ENCODE measurements around the gene DSPP. TPM values are rescaled to one million over a fixed set of nuclear protein-coding genes. Genes with fewer than 3 reads are reported as not detected.

Gene DSPP
- total RNA-seq, 2 donors from 2014 or later = not detected

DNA sequence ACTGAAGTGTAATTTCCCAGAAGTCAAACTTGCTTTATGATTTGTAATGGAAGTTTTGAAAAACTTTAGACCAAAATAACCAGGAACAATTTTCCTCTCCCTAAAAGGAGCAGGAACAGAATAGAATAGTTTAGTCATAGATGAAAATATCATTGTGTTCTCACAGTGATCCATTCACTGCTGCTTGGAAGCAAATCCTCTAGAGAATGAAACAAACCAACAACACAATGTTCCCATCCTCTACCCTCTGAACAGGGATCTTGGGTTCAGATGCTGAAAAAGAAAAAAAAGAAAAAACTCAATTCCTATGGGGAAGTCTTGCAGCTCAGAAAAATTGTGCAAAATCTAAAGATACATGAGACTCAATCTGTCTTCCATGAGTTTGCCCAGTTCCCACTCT, 12.2 kb downstream of the DSPP start:
- Histone ChIP-seq H3K9me3 (no peaks in the 10 kb centered on the region), H3K27ac (no peak overlapping the region), H3K4me1 (replicated peaks) (no peaks in the 10 kb centered on the region), H3K36me3 (no peaks in the 10 kb centered on the region), H3K27me3 (replicated peaks; ENCODE audit: insufficient read depth) (no peaks in the 10 kb centered on the region), H3K4me3 (no peak overlapping the region)
- intact Hi-C loops (cut with DNase I) = no loop called here
- no peak for DNase-seq (ENCODE audit: low spot score)
- peak; percentile 17 for TF ChIP-seq POLR2AphosphoS5 (IDR thresholded peaks at IDR 0.05)
- TF ChIP-seq, protein P1, sequence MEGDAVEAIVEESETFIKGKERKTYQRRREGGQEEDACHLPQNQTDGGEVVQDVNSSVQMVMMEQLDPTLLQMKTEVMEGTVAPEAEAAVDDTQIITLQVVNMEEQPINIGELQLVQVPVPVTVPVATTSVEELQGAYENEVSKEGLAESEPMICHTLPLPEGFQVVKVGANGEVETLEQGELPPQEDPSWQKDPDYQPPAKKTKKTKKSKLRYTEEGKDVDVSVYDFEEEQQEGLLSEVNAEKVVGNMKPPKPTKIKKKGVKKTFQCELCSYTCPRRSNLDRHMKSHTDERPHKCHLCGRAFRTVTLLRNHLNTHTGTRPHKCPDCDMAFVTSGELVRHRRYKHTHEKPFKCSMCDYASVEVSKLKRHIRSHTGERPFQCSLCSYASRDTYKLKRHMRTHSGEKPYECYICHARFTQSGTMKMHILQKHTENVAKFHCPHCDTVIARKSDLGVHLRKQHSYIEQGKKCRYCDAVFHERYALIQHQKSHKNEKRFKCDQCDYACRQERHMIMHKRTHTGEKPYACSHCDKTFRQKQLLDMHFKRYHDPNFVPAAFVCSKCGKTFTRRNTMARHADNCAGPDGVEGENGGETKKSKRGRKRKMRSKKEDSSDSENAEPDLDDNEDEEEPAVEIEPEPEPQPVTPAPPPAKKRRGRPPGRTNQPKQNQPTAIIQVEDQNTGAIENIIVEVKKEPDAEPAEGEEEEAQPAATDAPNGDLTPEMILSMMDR (IDR thresholded peaks at IDR 0.05) = no peak

DNA sequence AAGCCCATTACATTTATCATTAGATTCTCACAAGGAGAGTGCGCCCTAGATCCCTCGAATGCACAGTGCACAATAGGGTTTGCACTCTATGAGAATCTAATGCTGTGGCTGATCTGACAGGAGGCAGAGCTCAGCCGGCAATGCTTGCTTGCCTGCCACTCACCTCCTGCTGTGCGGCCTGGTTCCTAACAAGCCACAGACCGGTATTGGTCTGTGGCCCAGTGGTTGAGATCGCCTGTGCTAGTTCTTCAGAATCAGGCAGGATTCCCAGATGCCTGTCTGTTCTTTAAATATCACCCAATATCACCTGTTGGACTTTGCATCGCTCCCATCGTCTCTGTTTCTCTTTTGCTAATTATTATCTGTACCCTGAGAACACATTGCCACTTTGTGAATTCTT, 14.0 kb downstream of the DSPP start:
- H3K27ac ChIP-seq = no peak overlapping the region
- 78% methylated on average over 8 of the region's 8 CpGs for WGBS
- H3K36me3 ChIP-seq = no peaks in the 10 kb centered on the region
- H3K9me3 ChIP-seq = no peaks in the 10 kb centered on the region
- no peak for DNase-seq (ENCODE audit: low spot score)
- intact Hi-C loops (cut with DNase I) = no loop called here
- H3K4me1 ChIP-seq (replicated peaks) = no peaks in the 10 kb centered on the region
- H3K4me3 ChIP-seq = no peak overlapping the region
- H3K27me3 ChIP-seq (replicated peaks; ENCODE audit: insufficient read depth) = no peaks in the 10 kb centered on the region
- TF ChIP-seq POLR2AphosphoS5 (IDR thresholded peaks at IDR 0.05) (no peak), POLR2A (IDR thresholded peaks at IDR 0.05) (no peak)

DNA sequence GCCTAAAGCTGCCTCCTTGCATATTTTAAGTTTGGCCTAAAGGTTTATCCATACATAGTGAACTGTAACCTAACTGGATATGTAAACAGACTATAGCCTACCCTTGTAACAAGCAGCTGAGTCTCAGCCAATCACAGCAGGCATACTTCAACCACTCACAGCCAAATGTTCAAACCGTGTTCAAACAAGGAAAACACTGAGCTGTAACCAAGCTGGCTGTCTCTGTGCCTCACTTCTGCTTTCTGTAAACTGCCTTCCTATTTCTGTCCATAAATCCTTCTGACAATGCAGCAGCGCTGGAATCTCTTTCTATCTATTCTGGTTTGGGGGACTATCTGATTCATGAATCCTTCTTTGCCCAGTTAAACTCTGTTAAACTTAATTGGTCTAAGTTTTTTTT, 16.4 kb downstream of the DSPP start:
- TF ChIP-seq, protein P1 (IDR thresholded peaks at IDR 0.05) = no peak
- TF ChIP-seq POLR2AphosphoS5 (IDR thresholded peaks at IDR 0.05) (no peak), POLR2A (IDR thresholded peaks at IDR 0.05) (no peak)
- Histone ChIP-seq H3K27me3 (replicated peaks; ENCODE audit: insufficient read depth) (no peaks in the 10 kb centered on the region), H3K4me1 (replicated peaks) (no peaks in the 10 kb centered on the region), H3K27ac (no peak overlapping the region), H3K4me3 (no peak overlapping the region), H3K36me3 (no peaks in the 10 kb centered on the region), H3K9me3 (no peaks in the 10 kb centered on the region)
- DNase-seq (ENCODE audit: low spot score) = no peak
- intact Hi-C loops (cut with DNase I) = no loop called here
- WGBS = 46% methylated on average over 2 of the region's 2 CpGs

DNA sequence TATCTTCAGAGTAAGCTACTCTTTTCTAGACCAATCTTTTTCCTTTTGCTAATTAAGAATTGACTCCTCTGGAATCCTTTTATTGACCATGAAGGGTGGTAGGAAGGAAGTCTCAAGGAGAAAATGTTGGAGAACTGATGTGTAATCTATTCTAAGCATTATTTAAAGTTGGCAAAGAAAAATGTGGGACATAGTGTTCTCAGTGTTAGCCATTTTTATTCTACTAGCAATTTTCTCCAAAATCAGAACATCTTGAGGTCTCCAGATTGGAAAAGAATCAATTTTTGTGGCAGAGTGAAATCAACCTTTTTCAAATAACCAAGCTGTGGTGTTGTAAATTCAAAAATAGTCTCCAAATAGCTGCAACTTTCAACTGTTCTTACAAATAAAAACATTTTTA, 23.3 kb downstream of the DSPP start:
- Histone ChIP-seq H3K27me3 (replicated peaks; ENCODE audit: insufficient read depth) (no peaks in the 10 kb centered on the region), H3K9me3 (no peaks in the 10 kb centered on the region), H3K27ac (no peak overlapping the region), H3K4me1 (replicated peaks) (no peaks in the 10 kb centered on the region), H3K4me3 (no peak overlapping the region), H3K36me3 (no peaks in the 10 kb centered on the region)
- intact Hi-C loops (cut with DNase I) = no loop called here
- TF ChIP-seq POLR2A (IDR thresholded peaks at IDR 0.05) = no peak
- no peak for TF ChIP-seq POLR2AphosphoS5 (IDR thresholded peaks at IDR 0.05)
- TF ChIP-seq, protein P1 (IDR thresholded peaks at IDR 0.05) = no peak
- no peak for DNase-seq (ENCODE audit: low spot score)

DNA sequence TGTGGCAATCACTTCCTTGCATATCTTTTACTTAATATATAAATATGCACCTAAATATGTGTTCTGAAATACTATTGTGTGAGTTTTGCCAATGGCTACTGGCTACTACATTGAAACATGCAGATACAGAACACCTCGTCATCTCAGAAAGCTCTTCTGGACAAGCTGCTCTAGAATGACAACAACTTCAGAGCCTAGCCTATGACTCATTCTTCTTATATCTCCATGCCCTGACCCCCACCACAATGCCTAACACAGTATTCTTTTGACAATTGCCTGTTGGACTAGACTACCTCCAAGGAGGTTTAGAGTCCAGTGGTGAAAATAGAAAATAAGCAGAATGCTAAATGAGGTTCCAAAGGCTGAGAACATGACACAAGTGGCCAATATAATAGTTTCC, 24.1 kb downstream of the DSPP start:
- H3K9me3 ChIP-seq = no peaks in the 10 kb centered on the region
- intact Hi-C loops (cut with DNase I) = no loop called here
- DNase-seq (ENCODE audit: low spot score) = no peak
- H3K27ac ChIP-seq = no peak overlapping the region
- H3K4me1 ChIP-seq (replicated peaks) = no peaks in the 10 kb centered on the region
- H3K4me3 ChIP-seq = no peak overlapping the region
- TF ChIP-seq, protein P1 (IDR thresholded peaks at IDR 0.05) = no peak
- no peak for TF ChIP-seq POLR2AphosphoS5 (IDR thresholded peaks at IDR 0.05)
- TF ChIP-seq POLR2A (IDR thresholded peaks at IDR 0.05) = no peak
- WGBS = 89% methylated on average over 1 of the region's 1 CpG
- H3K36me3 ChIP-seq = no peaks in the 10 kb centered on the region
- no peaks in the 10 kb centered on the region for H3K27me3 ChIP-seq (replicated peaks; ENCODE audit: insufficient read depth)
